ENCODE data around the gene CSNK1E. TPM values are rescaled to one million over a fixed set of nuclear protein-coding genes. Genes with fewer than 3 reads are reported as not detected.

Gene CSNK1E
- total and polyA plus RNA-seq, 2 of the 8 experiments (the other 6 are each of a cell fraction or from before 2014, with no cell fraction given), result 247 to 263 TPM

GRCh38 chr22:38284042-38284402, 33.2 kb downstream of the CSNK1E start:
- Histone ChIP-seq H3K4me1 (replicated peaks in 1 of 4; ENCODE audit: control insufficient read depth in 3 of 4, insufficient read depth in 4 of 4, low read length in 3 of 4) (peaks cover 0 to 3% (median 1%) of the 10 kb centered on the region in 4 experiments; a peak in 3 of 7 replicates), H4K91ac (replicated peaks; ENCODE audit: insufficient read length, low read length) (no peak overlapping the region), H2AFZ (ENCODE audit: low read length) (no peak overlapping the region), H3K23ac (ENCODE audit: insufficient read length) (no peak overlapping the region), H4K8ac (ENCODE audit: extremely low read depth, insufficient read depth, low read length) (no peak overlapping the region), H4K5ac (ENCODE audit: insufficient read length, low read depth, low read length) (no peak overlapping the region), H2BK20ac (ENCODE audit: low read length) (no peak overlapping the region), H4K20me1 (replicated peaks in 1 of 2; ENCODE audit: control insufficient read depth in 1 of 2, insufficient read depth in 2 of 2, low read length in 2 of 2) (peaks cover 0 to 3% of the 10 kb centered on the region in 2 experiments), H3K56ac (replicated peaks; ENCODE audit: insufficient read length, low read depth, low read length) (no peak overlapping the region), H3K18ac (ENCODE audit: extremely low read depth, low read length) (no peak overlapping the region), H3K27me3 (replicated peaks in 1 of 4; ENCODE audit: control insufficient read depth in 3 of 4, extremely low read depth in 1 of 4, insufficient read depth in 3 of 4, low read length in 3 of 4) (no peaks in the 10 kb centered on the region), H3K4me3 (ENCODE audit: extremely low read depth in 1 of 4, insufficient read depth in 2 of 4, low read depth in 3 of 4, low read length in 4 of 4) (no peak overlapping the region), H3K14ac (ENCODE audit: insufficient read length) (no peak overlapping the region), H3K4me2 (ENCODE audit: insufficient read depth in 1 of 2, low read depth in 2 of 2, low read length in 2 of 2) (no peak overlapping the region), H3K27ac (ENCODE audit: low read depth, low read length) (no peak overlapping the region), H2BK15ac (ENCODE audit: low read length) (no peak overlapping the region), H3K79me2 (ENCODE audit: control insufficient read depth in 1 of 2, insufficient read depth in 2 of 2, low read length in 2 of 2) (no peaks in the 10 kb centered on the region), H2BK5ac (ENCODE audit: low read depth, low read length) (peak overlapping the region; percentile 1; the same call in 1 of the 2 replicates), H2AK5ac (ENCODE audit: low read depth, low read length) (no peak overlapping the region), H3K4ac (replicated peaks; ENCODE audit: insufficient read length, low read depth, low read length) (no peak overlapping the region), H3K23me2 (ENCODE audit: low read depth, low read length) (0 out of 2 replicates have a peak, but pooled peaks cover 2% of the 10 kb centered on the region), H2BK120ac (replicated peaks; ENCODE audit: low read depth, low read length) (no peak overlapping the region), H3K9ac (replicated peaks in 1 of 4; ENCODE audit: extremely low read depth in 1 of 4, low read depth in 3 of 4, low read length in 3 of 4) (0 out of 7 replicates have a peak overlapping the region, but pooled peaks of 1 of the 4 experiments have one; percentile 7), H3K36me3 (ENCODE audit: control insufficient read depth in 2 of 4, insufficient read depth in 4 of 4, low read length in 3 of 4) (peaks cover 0 to 4% (median 0%) of the 10 kb centered on the region in 4 experiments; a peak in 1 of 8 replicates), H3K9me3 (ENCODE audit: insufficient read depth in 2 of 2, low read depth in 1 of 2, low read length in 1 of 2) (no peaks in the 10 kb centered on the region), H2BK12ac (ENCODE audit: low read depth, low read length) (no peak overlapping the region), H3K79me1 (ENCODE audit: low read depth, low read length) (no peaks in the 10 kb centered on the region)
- 87% methylated on average over 5 of the region's 5 CpGs; no CpG with 5 or more reads in 1 of the 2 experiments for WGBS, 2 experiments (ENCODE audit: extremely low coverage in 1 of 2, insufficient coverage in 1 of 2, insufficient read length in 1 of 2, insufficient replicate concordance in 2 of 2, low coverage in 1 of 2, low lambda C conversion rate in 2 of 2, missing lambda C conversion rate in 1 of 2)
- no peak for TF ChIP-seq YY1 (IDR thresholded peaks at IDR 0.05; ENCODE audit: low read depth, low read length)
- no peak for TF ChIP-seq SAP30 (IDR thresholded peaks at IDR 0.05; ENCODE audit: insufficient read depth, insufficient replicate concordance, low read length)
- no peak for TF ChIP-seq SP1 (IDR thresholded peaks at IDR 0.05; ENCODE audit: low read depth, low read length)
- TF ChIP-seq NRF1 (IDR thresholded peaks at IDR 0.05; ENCODE audit: low read depth, low read length), result no peak
- no peak for TF ChIP-seq FOSL1 (IDR thresholded peaks at IDR 0.05; ENCODE audit: insufficient read depth, low read depth, low read length)
- no peak for TF ChIP-seq SRF (IDR thresholded peaks at IDR 0.05; ENCODE audit: low read depth, low read length)
- no peak for TF ChIP-seq POLR2AphosphoS5 (IDR thresholded peaks at IDR 0.05; ENCODE audit: low read depth, low read length)
- TF ChIP-seq JUN (IDR thresholded peaks at IDR 0.05; ENCODE audit: low read depth, low read length), result no peak
- TF ChIP-seq CTBP2 (IDR thresholded peaks at IDR 0.05; ENCODE audit: borderline replicate concordance, insufficient read depth, insufficient read length, low read length), result no peak
- no peak for TF ChIP-seq POLR2A (IDR thresholded peaks at IDR 0.05; ENCODE audit: control extremely low read depth in 1 of 2, low read depth in 2 of 2, low read length in 2 of 2)
- ChIA-PET POLR2A (ENCODE audit: partially characterized antibody) (interaction anchor here (0.7 to 10.6 kb wide), 11 partner anchors 9 to 67 kb away, joined by 3 to 81 read pairs (median 4); partner anchors contain the start of gene TMEM184B), CTCF (ENCODE audit: partially characterized antibody) (interaction anchor here (1.1 to 1.7 kb wide), 4 partner anchors 9 to 22 kb away, joined by 3 to 8 read pairs (median 6); no protein-coding TSS in a partner anchor)
- FAIRE-seq, result no peak
- DNase-seq (ENCODE audit: low read depth in 1 of 2, low spot score in 2 of 2), result no peak

Measured in H1 (cell line).